HuH-7.5 (cell line): Measurements from ENCODE around the gene SARS1.
A peak's percentile ranks its signal among the peaks of the same experiment; 100 is the strongest.

ENCODE experiments used
- DNase-seq: peaks from one replicate; pipeline ENCODE4 v3.0.0; 2011; ENCODE audit warnings: low spot score

The SARS1 gene

GRCh38 chr1:109262231-109263055, 48.7 kb downstream of the SARS1 start:
- DNase-seq = no peak

GRCh38 chr1:109263234-109263596, 49.5 kb downstream of the SARS1 start:
- no peak for DNase-seq

GRCh38 chr1:109263597-109264378, 50.1 kb downstream of the SARS1 start:
- DNase-seq = peak; percentile 97

- no peak for DNase-seq
These were observed 50.6 kb downstream of the SARS1 start for GRCh38 chr1:109264379-109264755.

GRCh38 chr1:109265016-109265415, 51.3 kb downstream of the SARS1 start:
- DNase-seq = no peak

GRCh38 chr1:109265741-109266330, 52.1 kb downstream of the SARS1 start:
- no peak for DNase-seq

GRCh38 chr1:109266965-109267364, 53.2 kb downstream of the SARS1 start:
- no peak for DNase-seq

- DNase-seq = no peak
These were observed 54.1 kb downstream of the SARS1 start for GRCh38 chr1:109267743-109268300.

- no peak for DNase-seq
These were observed 54.9 kb downstream of the SARS1 start for GRCh38 chr1:109268431-109269211.

- DNase-seq = no peak
These were observed 55.7 kb downstream of the SARS1 start for GRCh38 chr1:109269212-109269980.

- DNase-seq = no peak
These were observed 56.4 kb downstream of the SARS1 start for GRCh38 chr1:109269981-109270622.

- no peak for DNase-seq
These were observed 57.1 kb downstream of the SARS1 start for GRCh38 chr1:109270623-109271317.

- no peak for DNase-seq
These were observed 57.7 kb downstream of the SARS1 start for GRCh38 chr1:109271458-109271857.

GRCh38 chr1:109272021-109272799, 58.5 kb downstream of the SARS1 start:
- DNase-seq = no peak

GRCh38 chr1:109272831-109273547, 59.3 kb downstream of the SARS1 start:
- no peak for DNase-seq

- no peak for DNase-seq
These were observed 60.0 kb downstream of the SARS1 start for GRCh38 chr1:109273570-109274288.

- DNase-seq = peak; percentile 75
These were observed 61.1 kb downstream of the SARS1 start for GRCh38 chr1:109274533-109275476.
